Aortic smooth muscle cell (primary cell): Measurements from ENCODE around the gene HELZ. TPM values are rescaled to one million over a fixed set of nuclear protein-coding genes. Genes with fewer than 3 reads are reported as not detected.

Experiments
- total RNA-seq: library from RNA; depleted of rRNA; stranded (reverse); fragments of >200 nt; gene quantifications from 2 replicates; pipeline ENCODE4 v1.2.3, GENCODE V29; 2014

Gene HELZ
- total RNA-seq, result 31.2 and 46.6 TPM in 2 replicates

GRCh38 chr17:67245073-67245693, at the start of gene HELZ:
TSS of gene HELZ (minus strand) at chr17:67245196. CDS start at chr17:67218804, 26,392 bp downstream.

GRCh38 chr17:67044016-67044772, 200.8 kb downstream of the HELZ start, which contains the start of gene CACNG1:
TSS of gene CACNG1 (plus strand) at chr17:67044554. CDS start at chr17:67044661, 107 bp downstream.

Other genes starting within 250 kb of the HELZ start
- gene CACNG1, start 200.6 kb downstream of the HELZ start, total RNA-seq, result not detected in 2 replicates
- 28.1 and 28.7 TPM in 2 replicates for gene PSMD12, start 121.4 kb upstream of the HELZ start, total RNA-seq
- gene PITPNC1, start 132.1 kb upstream of the HELZ start, total RNA-seq, result 47.6 and 117 TPM in 2 replicates